Activated naive CD4-positive, alpha-beta T cell treated with anti-CD3 and anti-CD28 coated beads, Interleukin-2, amount 50 U/mL, for 24 hours (primary cell): ENCODE data around the gene ASPN.

Source experiments
- H3K27ac Mint-ChIP-seq: one replicate; pipeline ENCODE4 v1.8.0; 2021; ENCODE audit warnings: mild to moderate bottlenecking, mixed read lengths
- H3K27me3 Mint-ChIP-seq: one replicate; pipeline ENCODE4 v1.8.0; 2021; ENCODE audit warnings: mixed read lengths
- H3K36me3 Mint-ChIP-seq: one replicate; pipeline ENCODE4 v1.8.0; 2021; ENCODE audit warnings: mixed read lengths
- H3K4me1 Mint-ChIP-seq: one replicate; pipeline ENCODE4 v1.8.0; 2021; ENCODE audit warnings: mixed read lengths
- H3K4me3 Mint-ChIP-seq: one replicate; pipeline ENCODE4 v1.8.0; 2021; ENCODE audit warnings: mild to moderate bottlenecking, mixed read lengths
- H3K9me3 Mint-ChIP-seq: one replicate; pipeline ENCODE4 v1.8.0; 2021; ENCODE audit warnings: mixed read lengths

ASPN gene

GRCh38 chr9:92482329-92482728, at the start of gene ASPN:
Gene ASPN, minus strand, starts transcription at chr9:92482506.
- peaks cover 7% of the 10 kb centered on the region for H3K4me1 Mint-ChIP-seq
- no peaks in the 10 kb centered on the region for H3K36me3 Mint-ChIP-seq
- no peaks in the 10 kb centered on the region for H3K27me3 Mint-ChIP-seq
- H3K27ac Mint-ChIP-seq = no peak within 1 kb of the TSS
- no peak within 1 kb of the TSS for H3K4me3 Mint-ChIP-seq
- no peaks in the 10 kb centered on the region for H3K9me3 Mint-ChIP-seq

- Mint-ChIP-seq H3K36me3 (peaks cover 2% of the 10 kb centered on the region), H3K4me3 (no peak overlapping the region), H3K4me1 (no peaks in the 10 kb centered on the region), H3K9me3 (no peaks in the 10 kb centered on the region), H3K27ac (peak overlapping the region; percentile 9), H3K27me3 (no peaks in the 10 kb centered on the region)
Measured at GRCh38 chr9:92530893-92531292, 48.6 kb upstream of the ASPN start.

- Mint-ChIP-seq H3K27ac (no peak overlapping the region), H3K36me3 (peaks cover 2% of the 10 kb centered on the region), H3K27me3 (no peaks in the 10 kb centered on the region), H3K4me1 (no peaks in the 10 kb centered on the region), H3K4me3 (no peak overlapping the region), H3K9me3 (no peaks in the 10 kb centered on the region)
Measured at GRCh38 chr9:92529124-92529523, 46.8 kb upstream of the ASPN start.

GRCh38 chr9:92528522-92528849, 46.2 kb upstream of the ASPN start:
- Mint-ChIP-seq H3K4me3 (no peak overlapping the region), H3K27ac (no peak overlapping the region), H3K9me3 (no peaks in the 10 kb centered on the region), H3K4me1 (no peaks in the 10 kb centered on the region), H3K36me3 (peaks cover 2% of the 10 kb centered on the region), H3K27me3 (no peaks in the 10 kb centered on the region)

GRCh38 chr9:92527832-92528521, 45.7 kb upstream of the ASPN start:
- Mint-ChIP-seq H3K27me3 (no peaks in the 10 kb centered on the region), H3K4me1 (no peaks in the 10 kb centered on the region), H3K4me3 (no peak overlapping the region), H3K36me3 (peaks cover 2% of the 10 kb centered on the region), H3K9me3 (no peaks in the 10 kb centered on the region), H3K27ac (no peak overlapping the region)

- Mint-ChIP-seq H3K36me3 (peaks cover 1% of the 10 kb centered on the region), H3K4me1 (no peaks in the 10 kb centered on the region), H3K9me3 (no peaks in the 10 kb centered on the region), H3K27me3 (no peaks in the 10 kb centered on the region), H3K27ac (no peak overlapping the region), H3K4me3 (no peak overlapping the region)
Measured at GRCh38 chr9:92527291-92527828, 45.1 kb upstream of the ASPN start.

GRCh38 chr9:92525306-92525705, 43.0 kb upstream of the ASPN start:
- no peaks in the 10 kb centered on the region for H3K9me3 Mint-ChIP-seq
- no peaks in the 10 kb centered on the region for H3K36me3 Mint-ChIP-seq
- H3K27me3 Mint-ChIP-seq = no peaks in the 10 kb centered on the region
- no peak overlapping the region for H3K27ac Mint-ChIP-seq
- H3K4me3 Mint-ChIP-seq = no peak overlapping the region
- no peaks in the 10 kb centered on the region for H3K4me1 Mint-ChIP-seq

- no peaks in the 10 kb centered on the region for H3K4me1 Mint-ChIP-seq
- no peaks in the 10 kb centered on the region for H3K9me3 Mint-ChIP-seq
- no peaks in the 10 kb centered on the region for H3K27me3 Mint-ChIP-seq
- no peak overlapping the region for H3K27ac Mint-ChIP-seq
- no peaks in the 10 kb centered on the region for H3K36me3 Mint-ChIP-seq
- H3K4me3 Mint-ChIP-seq = no peak overlapping the region
Measured at GRCh38 chr9:92524881-92525280, 42.6 kb upstream of the ASPN start.

- Mint-ChIP-seq H3K27me3 (no peaks in the 10 kb centered on the region), H3K9me3 (no peaks in the 10 kb centered on the region), H3K4me1 (no peaks in the 10 kb centered on the region), H3K4me3 (no peak overlapping the region), H3K36me3 (peaks cover 2% of the 10 kb centered on the region), H3K27ac (no peak overlapping the region)
Measured at GRCh38 chr9:92522983-92523970, 41.0 kb upstream of the ASPN start.

- Mint-ChIP-seq H3K9me3 (no peaks in the 10 kb centered on the region), H3K4me1 (no peaks in the 10 kb centered on the region), H3K4me3 (no peak overlapping the region), H3K27ac (no peak overlapping the region), H3K36me3 (peaks cover 2% of the 10 kb centered on the region), H3K27me3 (no peaks in the 10 kb centered on the region)
Measured at GRCh38 chr9:92520837-92521236, 38.5 kb upstream of the ASPN start.

- Mint-ChIP-seq H3K4me1 (no peaks in the 10 kb centered on the region), H3K27ac (no peak overlapping the region), H3K9me3 (no peaks in the 10 kb centered on the region), H3K4me3 (no peak overlapping the region), H3K27me3 (no peaks in the 10 kb centered on the region), H3K36me3 (peaks cover 2% of the 10 kb centered on the region)
Measured at GRCh38 chr9:92518199-92518598, 35.9 kb upstream of the ASPN start.

- peaks cover 2% of the 10 kb centered on the region for H3K36me3 Mint-ChIP-seq
- no peak overlapping the region for H3K27ac Mint-ChIP-seq
- no peaks in the 10 kb centered on the region for H3K27me3 Mint-ChIP-seq
- no peaks in the 10 kb centered on the region for H3K9me3 Mint-ChIP-seq
- H3K4me1 Mint-ChIP-seq = no peaks in the 10 kb centered on the region
- no peak overlapping the region for H3K4me3 Mint-ChIP-seq
Measured at GRCh38 chr9:92517046-92517445, 34.7 kb upstream of the ASPN start.

GRCh38 chr9:92516521-92516920, 34.2 kb upstream of the ASPN start:
- H3K27ac Mint-ChIP-seq = no peak overlapping the region
- no peaks in the 10 kb centered on the region for H3K27me3 Mint-ChIP-seq
- no peaks in the 10 kb centered on the region for H3K9me3 Mint-ChIP-seq
- peaks cover 2% of the 10 kb centered on the region for H3K36me3 Mint-ChIP-seq
- H3K4me1 Mint-ChIP-seq = no peaks in the 10 kb centered on the region
- no peak overlapping the region for H3K4me3 Mint-ChIP-seq

GRCh38 chr9:92514635-92515034, 32.3 kb upstream of the ASPN start:
- Mint-ChIP-seq H3K9me3 (no peaks in the 10 kb centered on the region), H3K4me1 (no peaks in the 10 kb centered on the region), H3K4me3 (no peak overlapping the region), H3K27me3 (no peaks in the 10 kb centered on the region), H3K36me3 (peaks cover 2% of the 10 kb centered on the region), H3K27ac (no peak overlapping the region)

- H3K27ac Mint-ChIP-seq = no peak overlapping the region
- H3K9me3 Mint-ChIP-seq = no peaks in the 10 kb centered on the region
- no peaks in the 10 kb centered on the region for H3K4me1 Mint-ChIP-seq
- no peaks in the 10 kb centered on the region for H3K27me3 Mint-ChIP-seq
- no peaks in the 10 kb centered on the region for H3K36me3 Mint-ChIP-seq
- no peak overlapping the region for H3K4me3 Mint-ChIP-seq
Measured at GRCh38 chr9:92513349-92513748, 31.0 kb upstream of the ASPN start.

GRCh38 chr9:92512622-92513021, 30.3 kb upstream of the ASPN start:
- H3K4me3 Mint-ChIP-seq = no peak overlapping the region
- H3K27me3 Mint-ChIP-seq = no peaks in the 10 kb centered on the region
- H3K9me3 Mint-ChIP-seq = no peaks in the 10 kb centered on the region

More at GRCh38 chr9:92512622-92513021, 30.3 kb upstream of the ASPN start:
- Mint-ChIP-seq H3K36me3 (no peaks in the 10 kb centered on the region), H3K27ac (no peak overlapping the region), H3K4me1 (no peaks in the 10 kb centered on the region)
